ENCODE measurements around the gene MRPL39. TPM values are rescaled to one million over a fixed set of nuclear protein-coding genes. Genes with fewer than 3 reads are reported as not detected.

The MRPL39 gene
- total and polyA plus RNA-seq, 9 of the 15 experiments (the other 6 are each of a cell fraction or from before 2014, with no cell fraction given), result 65.4 to 247 (median 105) TPM

DNA sequence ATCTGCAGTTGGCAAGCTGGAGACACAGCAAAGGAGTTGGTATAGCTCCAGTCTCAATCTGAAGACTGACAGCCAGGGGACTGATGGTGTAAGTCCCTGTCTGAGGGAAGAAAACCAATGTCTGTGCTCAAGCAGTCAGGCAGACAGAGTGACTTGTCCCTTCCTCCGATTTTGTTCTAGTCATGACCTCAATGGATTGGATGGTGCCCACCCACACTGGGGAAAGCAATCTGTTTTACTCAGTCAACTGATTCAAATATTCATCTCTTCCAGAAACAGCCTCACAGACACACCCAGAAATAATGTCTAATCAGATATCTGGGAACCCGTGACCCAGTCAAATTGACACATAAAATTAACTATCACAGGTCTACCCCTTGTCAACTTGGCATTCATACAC is 11.9 kb upstream of the MRPL39 start:
- no peak for ATAC-seq
- TF ChIP-seq ZNF24 (IDR thresholded peaks at IDR 0.05) (no peak), HNRNPH1 (optimal IDR thresholded peaks at IDR 0.05; ENCODE audit: low read depth, low read length) (no peak), MAFF (IDR thresholded peaks at IDR 0.05; ENCODE audit: low read length) (no peak), BACH1 (tag; IDR thresholded peaks at IDR 0.05) (no peak)
- TF ChIP-seq, protein P1, sequence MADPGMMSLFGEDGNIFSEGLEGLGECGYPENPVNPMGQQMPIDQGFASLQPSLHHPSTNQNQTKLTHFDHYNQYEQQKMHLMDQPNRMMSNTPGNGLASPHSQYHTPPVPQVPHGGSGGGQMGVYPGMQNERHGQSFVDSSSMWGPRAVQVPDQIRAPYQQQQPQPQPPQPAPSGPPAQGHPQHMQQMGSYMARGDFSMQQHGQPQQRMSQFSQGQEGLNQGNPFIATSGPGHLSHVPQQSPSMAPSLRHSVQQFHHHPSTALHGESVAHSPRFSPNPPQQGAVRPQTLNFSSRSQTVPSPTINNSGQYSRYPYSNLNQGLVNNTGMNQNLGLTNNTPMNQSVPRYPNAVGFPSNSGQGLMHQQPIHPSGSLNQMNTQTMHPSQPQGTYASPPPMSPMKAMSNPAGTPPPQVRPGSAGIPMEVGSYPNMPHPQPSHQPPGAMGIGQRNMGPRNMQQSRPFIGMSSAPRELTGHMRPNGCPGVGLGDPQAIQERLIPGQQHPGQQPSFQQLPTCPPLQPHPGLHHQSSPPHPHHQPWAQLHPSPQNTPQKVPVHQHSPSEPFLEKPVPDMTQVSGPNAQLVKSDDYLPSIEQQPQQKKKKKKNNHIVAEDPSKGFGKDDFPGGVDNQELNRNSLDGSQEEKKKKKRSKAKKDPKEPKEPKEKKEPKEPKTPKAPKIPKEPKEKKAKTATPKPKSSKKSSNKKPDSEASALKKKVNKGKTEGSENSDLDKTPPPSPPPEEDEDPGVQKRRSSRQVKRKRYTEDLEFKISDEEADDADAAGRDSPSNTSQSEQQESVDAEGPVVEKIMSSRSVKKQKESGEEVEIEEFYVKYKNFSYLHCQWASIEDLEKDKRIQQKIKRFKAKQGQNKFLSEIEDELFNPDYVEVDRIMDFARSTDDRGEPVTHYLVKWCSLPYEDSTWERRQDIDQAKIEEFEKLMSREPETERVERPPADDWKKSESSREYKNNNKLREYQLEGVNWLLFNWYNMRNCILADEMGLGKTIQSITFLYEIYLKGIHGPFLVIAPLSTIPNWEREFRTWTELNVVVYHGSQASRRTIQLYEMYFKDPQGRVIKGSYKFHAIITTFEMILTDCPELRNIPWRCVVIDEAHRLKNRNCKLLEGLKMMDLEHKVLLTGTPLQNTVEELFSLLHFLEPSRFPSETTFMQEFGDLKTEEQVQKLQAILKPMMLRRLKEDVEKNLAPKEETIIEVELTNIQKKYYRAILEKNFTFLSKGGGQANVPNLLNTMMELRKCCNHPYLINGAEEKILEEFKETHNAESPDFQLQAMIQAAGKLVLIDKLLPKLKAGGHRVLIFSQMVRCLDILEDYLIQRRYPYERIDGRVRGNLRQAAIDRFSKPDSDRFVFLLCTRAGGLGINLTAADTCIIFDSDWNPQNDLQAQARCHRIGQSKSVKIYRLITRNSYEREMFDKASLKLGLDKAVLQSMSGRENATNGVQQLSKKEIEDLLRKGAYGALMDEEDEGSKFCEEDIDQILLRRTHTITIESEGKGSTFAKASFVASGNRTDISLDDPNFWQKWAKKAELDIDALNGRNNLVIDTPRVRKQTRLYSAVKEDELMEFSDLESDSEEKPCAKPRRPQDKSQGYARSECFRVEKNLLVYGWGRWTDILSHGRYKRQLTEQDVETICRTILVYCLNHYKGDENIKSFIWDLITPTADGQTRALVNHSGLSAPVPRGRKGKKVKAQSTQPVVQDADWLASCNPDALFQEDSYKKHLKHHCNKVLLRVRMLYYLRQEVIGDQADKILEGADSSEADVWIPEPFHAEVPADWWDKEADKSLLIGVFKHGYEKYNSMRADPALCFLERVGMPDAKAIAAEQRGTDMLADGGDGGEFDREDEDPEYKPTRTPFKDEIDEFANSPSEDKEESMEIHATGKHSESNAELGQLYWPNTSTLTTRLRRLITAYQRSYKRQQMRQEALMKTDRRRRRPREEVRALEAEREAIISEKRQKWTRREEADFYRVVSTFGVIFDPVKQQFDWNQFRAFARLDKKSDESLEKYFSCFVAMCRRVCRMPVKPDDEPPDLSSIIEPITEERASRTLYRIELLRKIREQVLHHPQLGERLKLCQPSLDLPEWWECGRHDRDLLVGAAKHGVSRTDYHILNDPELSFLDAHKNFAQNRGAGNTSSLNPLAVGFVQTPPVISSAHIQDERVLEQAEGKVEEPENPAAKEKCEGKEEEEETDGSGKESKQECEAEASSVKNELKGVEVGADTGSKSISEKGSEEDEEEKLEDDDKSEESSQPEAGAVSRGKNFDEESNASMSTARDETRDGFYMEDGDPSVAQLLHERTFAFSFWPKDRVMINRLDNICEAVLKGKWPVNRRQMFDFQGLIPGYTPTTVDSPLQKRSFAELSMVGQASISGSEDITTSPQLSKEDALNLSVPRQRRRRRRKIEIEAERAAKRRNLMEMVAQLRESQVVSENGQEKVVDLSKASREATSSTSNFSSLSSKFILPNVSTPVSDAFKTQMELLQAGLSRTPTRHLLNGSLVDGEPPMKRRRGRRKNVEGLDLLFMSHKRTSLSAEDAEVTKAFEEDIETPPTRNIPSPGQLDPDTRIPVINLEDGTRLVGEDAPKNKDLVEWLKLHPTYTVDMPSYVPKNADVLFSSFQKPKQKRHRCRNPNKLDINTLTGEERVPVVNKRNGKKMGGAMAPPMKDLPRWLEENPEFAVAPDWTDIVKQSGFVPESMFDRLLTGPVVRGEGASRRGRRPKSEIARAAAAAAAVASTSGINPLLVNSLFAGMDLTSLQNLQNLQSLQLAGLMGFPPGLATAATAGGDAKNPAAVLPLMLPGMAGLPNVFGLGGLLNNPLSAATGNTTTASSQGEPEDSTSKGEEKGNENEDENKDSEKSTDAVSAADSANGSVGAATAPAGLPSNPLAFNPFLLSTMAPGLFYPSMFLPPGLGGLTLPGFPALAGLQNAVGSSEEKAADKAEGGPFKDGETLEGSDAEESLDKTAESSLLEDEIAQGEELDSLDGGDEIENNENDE (IDR thresholded peaks at IDR 0.05; ENCODE audit: low read depth, low read length), result no peak
- TF ChIP-seq, protein P2, sequence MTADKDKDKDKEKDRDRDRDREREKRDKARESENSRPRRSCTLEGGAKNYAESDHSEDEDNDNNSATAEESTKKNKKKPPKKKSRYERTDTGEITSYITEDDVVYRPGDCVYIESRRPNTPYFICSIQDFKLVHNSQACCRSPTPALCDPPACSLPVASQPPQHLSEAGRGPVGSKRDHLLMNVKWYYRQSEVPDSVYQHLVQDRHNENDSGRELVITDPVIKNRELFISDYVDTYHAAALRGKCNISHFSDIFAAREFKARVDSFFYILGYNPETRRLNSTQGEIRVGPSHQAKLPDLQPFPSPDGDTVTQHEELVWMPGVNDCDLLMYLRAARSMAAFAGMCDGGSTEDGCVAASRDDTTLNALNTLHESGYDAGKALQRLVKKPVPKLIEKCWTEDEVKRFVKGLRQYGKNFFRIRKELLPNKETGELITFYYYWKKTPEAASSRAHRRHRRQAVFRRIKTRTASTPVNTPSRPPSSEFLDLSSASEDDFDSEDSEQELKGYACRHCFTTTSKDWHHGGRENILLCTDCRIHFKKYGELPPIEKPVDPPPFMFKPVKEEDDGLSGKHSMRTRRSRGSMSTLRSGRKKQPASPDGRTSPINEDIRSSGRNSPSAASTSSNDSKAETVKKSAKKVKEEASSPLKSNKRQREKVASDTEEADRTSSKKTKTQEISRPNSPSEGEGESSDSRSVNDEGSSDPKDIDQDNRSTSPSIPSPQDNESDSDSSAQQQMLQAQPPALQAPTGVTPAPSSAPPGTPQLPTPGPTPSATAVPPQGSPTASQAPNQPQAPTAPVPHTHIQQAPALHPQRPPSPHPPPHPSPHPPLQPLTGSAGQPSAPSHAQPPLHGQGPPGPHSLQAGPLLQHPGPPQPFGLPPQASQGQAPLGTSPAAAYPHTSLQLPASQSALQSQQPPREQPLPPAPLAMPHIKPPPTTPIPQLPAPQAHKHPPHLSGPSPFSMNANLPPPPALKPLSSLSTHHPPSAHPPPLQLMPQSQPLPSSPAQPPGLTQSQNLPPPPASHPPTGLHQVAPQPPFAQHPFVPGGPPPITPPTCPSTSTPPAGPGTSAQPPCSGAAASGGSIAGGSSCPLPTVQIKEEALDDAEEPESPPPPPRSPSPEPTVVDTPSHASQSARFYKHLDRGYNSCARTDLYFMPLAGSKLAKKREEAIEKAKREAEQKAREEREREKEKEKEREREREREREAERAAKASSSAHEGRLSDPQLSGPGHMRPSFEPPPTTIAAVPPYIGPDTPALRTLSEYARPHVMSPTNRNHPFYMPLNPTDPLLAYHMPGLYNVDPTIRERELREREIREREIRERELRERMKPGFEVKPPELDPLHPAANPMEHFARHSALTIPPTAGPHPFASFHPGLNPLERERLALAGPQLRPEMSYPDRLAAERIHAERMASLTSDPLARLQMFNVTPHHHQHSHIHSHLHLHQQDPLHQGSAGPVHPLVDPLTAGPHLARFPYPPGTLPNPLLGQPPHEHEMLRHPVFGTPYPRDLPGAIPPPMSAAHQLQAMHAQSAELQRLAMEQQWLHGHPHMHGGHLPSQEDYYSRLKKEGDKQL (CRISPR knock-in tag; IDR thresholded peaks at IDR 0.05; ENCODE audit: borderline replicate concordance), result no peak

More for the DNA sequence above, 11.9 kb upstream of the MRPL39 start:
- Histone ChIP-seq H3K36me3 (ENCODE audit: control insufficient read depth, insufficient read depth, low read length) (no peaks in the 10 kb centered on the region), H3K9ac (ENCODE audit: insufficient read depth in 1 of 2, low read depth in 2 of 2, low read length in 2 of 2) (no peak overlapping the region), H2AFZ (ENCODE audit: low read depth, low read length) (no peak overlapping the region), H3K9me3 (replicated peaks; ENCODE audit: control insufficient read depth, insufficient read depth, low read depth, low read length) (no peaks in the 10 kb centered on the region), H3K4me3 (no peak overlapping the region), H3K4me2 (ENCODE audit: insufficient read depth, low read length) (no peak overlapping the region), H3K9me1 (ENCODE audit: control insufficient read depth, insufficient read depth, low read length) (no peaks in the 10 kb centered on the region), H3K27me3 (ENCODE audit: control insufficient read depth in 2 of 2, insufficient read depth in 2 of 2, low read length in 2 of 2) (no peaks in the 10 kb centered on the region), H4K20me1 (replicated peaks; ENCODE audit: control insufficient read depth, insufficient read depth, low read length) (no peaks in the 10 kb centered on the region), H3K4me1 (replicated peaks in 1 of 2; ENCODE audit: control insufficient read depth in 2 of 2, insufficient read depth in 2 of 2, low read length in 2 of 2) (no peaks in the 10 kb centered on the region), H3K27ac (ENCODE audit: extremely low read depth, low read depth, low read length) (no peak overlapping the region), H3K79me2 (ENCODE audit: control insufficient read depth, insufficient read depth, low read length) (no peaks in the 10 kb centered on the region)
- no TSS peak for BruUV-seq (replicated peaks)
- WGBS (ENCODE audit: insufficient coverage, low coverage, missing lambda C conversion rate), result 0% methylated on average over 2 of the region's 2 CpGs
- FAIRE-seq, result no peak
- ChIA-PET CTCF (ENCODE audit: low intra/inter-chr PET ratio) (no interaction called here), POLR2A (no interaction called here)
- DNase-seq (ENCODE audit: extremely low read depth in 1 of 4, low spot score in 3 of 4), result no peak
- in situ Hi-C loops (cut with MboI) (no loop called here), intact Hi-C loops (cut with micrococcal nuclease) (no loop called here)
